Neural progenitor cell (in vitro differentiated cells): ENCODE measurements around the gene WDR31. TPM values are rescaled to one million over a fixed set of nuclear protein-coding genes. Genes with fewer than 3 reads are reported as not detected.

ENCODE experiments used
- DNase-seq: peaks from one replicate; pipeline ENCODE4 v3.0.0-alpha.2; 2016; ENCODE audit warnings: low spot score
- H2AFZ ChIP-seq: fragments of 200-600 bp; sonication (generic); replicated peaks from 2 replicates; pipeline ENCODE4 v1.6.1; 2016; ENCODE audit warnings: antibody characterized with exemption
- H3F3A ChIP-seq: fragments of 200-600 bp; sonication (generic); 2 replicates; pipeline ENCODE4 v1.6.1; 2016; ENCODE audit warnings: antibody characterized with exemption, low read depth
- H3K27ac ChIP-seq: fragments of 200-600 bp; sonication (generic); 2 replicates; pipeline ENCODE4 v1.5.1; 2016; ENCODE audit warnings: mild to moderate bottlenecking
- H3K27me3 ChIP-seq: fragments of 200-600 bp; sonication (generic); 2 replicates; pipeline ENCODE4 v1.6.1; 2016; ENCODE audit warnings: mild to moderate bottlenecking, moderate library complexity
- H3K36me3 ChIP-seq: fragments of 200-600 bp; sonication (generic); 2 replicates; pipeline ENCODE4 v1.5.1; 2016
- H3K4me1 ChIP-seq: fragments of 200-600 bp; sonication (generic); 2 replicates; pipeline ENCODE4 v1.6.1; 2016; ENCODE audit warnings: mixed run types
- H3K4me2 ChIP-seq: fragments of 200-600 bp; sonication (generic); 2 replicates; pipeline ENCODE4 v1.6.1; 2016
- H3K4me3 ChIP-seq: fragments of 200-600 bp; sonication (generic); 2 replicates; pipeline ENCODE4 v1.5.1; 2016
- H3K79me2 ChIP-seq: fragments of 200-600 bp; sonication (generic); 2 replicates; pipeline ENCODE4 v1.6.1; 2016; ENCODE audit warnings: low read depth
- H3K9ac ChIP-seq: fragments of 200-600 bp; sonication (generic); 2 replicates; pipeline ENCODE4 v1.6.1; 2016
- H3K9me3 ChIP-seq: fragments of 200-600 bp; sonication (generic); 2 replicates; pipeline ENCODE4 v1.5.1; 2016; ENCODE audit warnings: low read depth
- H4K20me1 ChIP-seq: fragments of 200-600 bp; sonication (generic); 2 replicates; pipeline ENCODE4 v1.6.1; 2016; ENCODE audit warnings: low read depth
- H3K27ac Mint-ChIP-seq: 3 replicates; pipeline ENCODE4 v1.8.0; 2021; ENCODE audit warnings: mixed read lengths
- H3K27me3 Mint-ChIP-seq: 2 replicates; pipeline ENCODE4 v1.8.0; 2022; ENCODE audit warnings: low read depth, mild to moderate bottlenecking, inconsistent platforms, moderate library complexity, mixed read lengths; ENCODE audit not compliant: insufficient read depth
- H3K36me3 Mint-ChIP-seq: 3 replicates; pipeline ENCODE4 v1.8.0; 2021; ENCODE audit warnings: mixed read lengths
- H3K4me1 Mint-ChIP-seq: 3 replicates; pipeline ENCODE4 v1.8.0; 2021; ENCODE audit warnings: mixed read lengths
- H3K4me3 Mint-ChIP-seq: 3 replicates; pipeline ENCODE4 v1.8.0; 2021; ENCODE audit warnings: mild to moderate bottlenecking, moderate library complexity, mixed read lengths
- H3K9me3 Mint-ChIP-seq: 3 replicates; pipeline ENCODE4 v1.8.0; 2020; ENCODE audit warnings: mixed read lengths
- CTCF ChIP-seq: fragments of 200-600 bp; sonication (generic); IDR thresholded peaks from 2 replicates; pipeline ENCODE4 v1.5.1; 2017; ENCODE audit warnings: antibody characterized with exemption, mild to moderate bottlenecking
- EZH2 ChIP-seq: fragments of 200-600 bp; sonication (generic); IDR thresholded peaks from 2 replicates; pipeline ENCODE4 v1.6.1; 2017; ENCODE audit warnings: antibody characterized with exemption, mild to moderate bottlenecking, moderate library complexity
- EZH2phosphoT487 ChIP-seq: fragments of 200-600 bp; sonication (generic); IDR thresholded peaks from 2 replicates; pipeline ENCODE4 v1.6.1; 2017; ENCODE audit warnings: antibody characterized with exemption
- total RNA-seq: library from RNA; depleted of rRNA; stranded (reverse); fragments of >200 nt; gene quantifications from 2 replicates; pipeline ENCODE4 v1.2.3, GENCODE V29; 2015; ENCODE audit warnings: low replicate concordance

The WDR31 gene
- total RNA-seq, 1 donor from 2014 or later: 3.2 TPM

DNA sequence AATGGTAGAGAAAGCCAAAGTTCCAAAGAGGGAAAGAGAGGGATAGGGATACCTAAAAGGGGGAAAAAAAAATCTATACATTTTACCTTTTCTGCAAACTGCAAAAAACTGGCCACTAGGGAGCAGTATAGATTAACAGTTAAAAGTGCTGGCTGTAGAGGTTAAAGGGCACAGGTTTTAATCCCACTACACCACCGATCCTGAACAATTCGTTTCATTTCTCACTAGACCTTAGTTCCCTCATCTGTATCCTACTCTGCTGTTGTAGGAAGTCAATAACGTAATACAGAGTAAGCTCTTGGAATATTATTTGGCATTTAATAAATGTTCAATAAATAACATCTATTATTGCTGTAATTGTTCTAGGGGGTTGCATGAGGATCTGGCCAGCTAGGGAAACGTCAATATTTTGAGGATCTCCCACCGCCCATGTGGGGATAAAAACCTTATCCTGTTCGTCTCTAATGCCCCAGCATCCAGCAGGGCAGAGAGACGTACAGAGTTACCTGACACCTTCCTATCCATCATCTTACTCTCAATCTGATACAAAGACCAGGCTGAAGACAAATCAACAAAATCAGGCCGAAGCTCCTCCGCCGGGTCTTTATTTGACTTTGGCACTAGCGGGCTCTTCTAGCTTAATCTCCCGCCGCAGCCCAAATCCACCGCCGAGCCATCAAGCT, 65.5 kb downstream of the WDR31 start:
- no peaks in the 10 kb centered on the region for H3K9me3 Mint-ChIP-seq
- H3K4me1 Mint-ChIP-seq: peaks cover 9% of the 10 kb centered on the region
- Histone ChIP-seq H3K4me1 (peaks cover 16% of the 10 kb centered on the region), H3K4me3 (peak overlapping the region; percentile 86), H3K9me3 (no peaks in the 10 kb centered on the region), H3K36me3 (peaks cover 16% of the 10 kb centered on the region), H3K27ac (peak overlapping the region; percentile 2), H2AFZ (peak overlapping the region; percentile 51), H3K79me2 (peaks cover 40% of the 10 kb centered on the region), H3K27me3 (no peaks in the 10 kb centered on the region), H3K4me2 (peak overlapping the region; percentile 79), H4K20me1 (peaks cover 9% of the 10 kb centered on the region), H3F3A (peaks cover 7% of the 10 kb centered on the region), H3K9ac (no peak overlapping the region)
- TF ChIP-seq CTCF: peak; percentile 84
- TF ChIP-seq EZH2phosphoT487: no peak
- no peak overlapping the region for H3K27ac Mint-ChIP-seq
- H3K36me3 Mint-ChIP-seq: peaks cover 21% of the 10 kb centered on the region
- H3K27me3 Mint-ChIP-seq: no peaks in the 10 kb centered on the region
- H3K4me3 Mint-ChIP-seq: no peak overlapping the region
- DNase-seq: peak; percentile 87

DNA sequence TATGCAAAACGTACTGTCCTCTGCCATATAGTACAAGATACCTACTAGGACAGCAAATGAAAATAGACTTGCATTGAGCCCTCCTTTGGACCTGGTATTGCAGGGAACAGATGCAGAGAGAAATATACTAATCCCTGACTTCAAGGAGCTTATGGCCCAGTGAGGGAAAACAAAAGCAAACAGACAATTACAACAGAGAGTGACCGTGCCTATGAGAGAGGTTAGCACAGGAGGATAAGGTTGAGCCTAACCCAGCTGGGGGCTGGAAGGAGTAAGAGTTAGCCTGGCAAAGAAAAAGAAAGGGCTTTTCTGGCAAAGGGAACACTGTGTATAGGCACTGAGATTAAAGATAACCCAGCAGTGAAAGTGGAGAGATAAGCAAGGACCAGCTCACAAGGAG, 70.2 kb downstream of the WDR31 start:
- H3F3A ChIP-seq: peaks cover 4% of the 10 kb centered on the region
- no peak overlapping the region for H3K4me3 ChIP-seq
- no peak overlapping the region for H3K27ac ChIP-seq
- no peaks in the 10 kb centered on the region for H3K9me3 ChIP-seq
- no peaks in the 10 kb centered on the region for H3K27me3 Mint-ChIP-seq
- peaks cover 20% of the 10 kb centered on the region for H3K36me3 Mint-ChIP-seq
- H3K4me1 Mint-ChIP-seq: peaks cover 12% of the 10 kb centered on the region
- no peak for DNase-seq
- peaks cover 4% of the 10 kb centered on the region for H3K36me3 ChIP-seq
- no peak overlapping the region for H3K4me2 ChIP-seq
- peaks cover 4% of the 10 kb centered on the region for H4K20me1 ChIP-seq
- no peak overlapping the region for H2AFZ ChIP-seq
- TF ChIP-seq EZH2 (no peak), EZH2phosphoT487 (no peak), CTCF (no peak)
- H3K4me3 Mint-ChIP-seq: no peak overlapping the region
- H3K79me2 ChIP-seq: peaks cover 7% of the 10 kb centered on the region
- H3K27ac Mint-ChIP-seq: no peak overlapping the region
- peaks cover 5% of the 10 kb centered on the region for H3K4me1 ChIP-seq
- H3K27me3 ChIP-seq: no peaks in the 10 kb centered on the region
- no peaks in the 10 kb centered on the region for H3K9me3 Mint-ChIP-seq
- no peak overlapping the region for H3K9ac ChIP-seq

GRCh38 chr9:113269355-113269754, 70.7 kb downstream of the WDR31 start:
- Histone ChIP-seq H3K4me1 (peaks cover 5% of the 10 kb centered on the region), H4K20me1 (peaks cover 4% of the 10 kb centered on the region), H3F3A (no peaks in the 10 kb centered on the region), H3K4me3 (no peak overlapping the region), H2AFZ (no peak overlapping the region), H3K9ac (no peak overlapping the region), H3K27ac (no peak overlapping the region), H3K4me2 (no peak overlapping the region), H3K9me3 (no peaks in the 10 kb centered on the region), H3K79me2 (peaks cover 7% of the 10 kb centered on the region), H3K27me3 (no peaks in the 10 kb centered on the region), H3K36me3 (peaks cover 4% of the 10 kb centered on the region)
- Mint-ChIP-seq H3K27me3 (no peaks in the 10 kb centered on the region), H3K36me3 (peaks cover 22% of the 10 kb centered on the region), H3K4me3 (no peak overlapping the region), H3K9me3 (no peaks in the 10 kb centered on the region), H3K4me1 (peaks cover 12% of the 10 kb centered on the region), H3K27ac (no peak overlapping the region)
- DNase-seq: no peak
- no peak for TF ChIP-seq EZH2
- no peak for TF ChIP-seq CTCF
- TF ChIP-seq EZH2phosphoT487: no peak
